HTERT RPE-1 (cell line): ENCODE results near the gene GREB1.

Experiments
- in situ Hi-C: fragments of 300-500 bp; cut with MboI; formaldehyde crosslinking; loops from 4 replicates; pipeline ENCODE4 v1.14.3; 2020; ENCODE audit warnings: low sequenced_read_pairs

GREB1 gene

DNA sequence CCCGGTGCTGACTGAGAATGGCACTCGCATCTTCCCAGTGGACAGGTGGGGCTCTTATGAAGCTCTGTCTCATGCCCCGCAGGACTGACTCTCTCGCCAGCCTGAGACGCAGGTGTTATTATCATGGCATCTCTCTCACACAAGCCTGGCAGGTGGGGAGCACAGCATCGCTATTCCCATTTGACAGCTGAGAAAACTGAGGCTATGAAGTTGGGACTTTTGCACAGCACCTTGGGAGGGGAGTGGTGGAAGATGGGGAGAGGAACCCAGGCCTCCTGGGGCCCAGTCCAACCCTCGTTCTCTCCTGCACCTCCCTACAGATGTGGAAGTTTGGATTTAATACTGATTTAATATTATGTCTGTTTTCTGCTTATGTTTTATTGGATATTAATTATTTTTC lies 145.2 kb downstream of the GREB1 start:
- in situ Hi-C loops = no loop called here

DNA sequence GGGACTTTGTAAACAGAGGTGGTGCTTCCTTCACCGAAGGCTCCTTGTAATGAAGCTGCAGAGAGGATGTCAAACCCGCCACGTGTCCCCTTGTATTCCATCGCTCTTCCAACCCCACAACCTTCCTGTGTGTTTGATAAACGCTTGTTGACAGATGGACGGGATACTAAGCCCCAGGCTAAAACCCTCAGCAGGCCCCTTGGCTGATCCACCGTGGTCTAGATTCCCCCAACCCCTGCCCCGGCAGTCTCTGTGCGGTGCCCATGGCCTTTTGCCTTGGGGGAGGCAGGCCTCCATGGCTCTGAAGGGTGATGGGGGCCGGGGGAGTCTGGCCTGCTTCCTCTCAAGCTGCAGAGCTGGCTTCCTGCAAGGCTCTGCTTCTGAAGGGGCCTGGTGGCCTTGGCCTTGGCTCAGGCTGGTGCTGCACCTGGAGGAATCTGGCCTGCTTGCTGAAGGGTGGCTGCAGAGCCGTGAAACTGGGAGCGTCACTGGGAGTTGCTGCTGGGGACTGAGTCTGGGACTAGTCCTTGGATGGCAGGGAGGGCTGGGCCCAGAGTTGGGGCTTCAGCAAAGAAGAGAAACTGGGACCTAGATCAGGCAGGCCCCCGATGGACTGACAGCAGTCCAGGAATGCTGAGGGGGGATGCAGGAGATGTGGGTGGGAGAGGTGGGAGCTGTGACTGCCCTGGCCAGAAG lies 145.8 kb downstream of the GREB1 start:
- in situ Hi-C loops = no loop called here

DNA sequence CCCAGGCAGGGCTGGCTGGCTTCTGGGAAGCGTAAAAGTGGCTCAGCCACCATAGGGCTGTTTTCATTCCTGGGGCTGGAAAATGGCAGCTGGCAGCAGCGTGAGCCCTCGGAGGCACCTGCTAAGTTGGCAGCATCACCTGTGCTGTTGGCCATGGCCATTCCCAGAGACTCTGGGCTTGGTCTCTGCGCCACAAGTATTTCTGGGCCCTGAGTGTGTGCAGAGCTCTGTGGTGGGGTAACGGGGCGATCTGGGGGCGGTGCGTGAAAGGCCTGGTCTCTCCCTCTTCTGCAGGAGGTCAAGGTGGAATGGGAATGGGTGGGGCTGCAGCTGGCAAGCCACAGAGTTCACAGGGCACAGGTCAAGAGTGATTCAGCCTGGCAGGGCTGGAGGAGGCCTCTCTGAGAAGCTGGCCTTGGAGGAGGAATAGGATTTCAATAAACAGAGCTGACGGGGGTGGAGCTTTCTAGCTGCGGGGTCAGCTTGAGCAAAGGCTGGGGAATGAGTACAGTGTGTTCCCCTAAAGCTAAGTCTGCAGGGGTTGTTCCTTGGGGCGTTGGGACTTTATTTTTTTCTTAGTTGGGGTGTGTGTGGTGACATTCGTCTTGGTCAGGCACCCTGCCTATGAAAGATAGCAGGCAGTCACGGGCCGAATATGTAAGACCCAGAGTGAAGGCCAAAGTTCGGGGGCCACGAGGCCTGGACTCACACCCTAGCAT lies 146.5 kb downstream of the GREB1 start:
- in situ Hi-C loops = no loop called here

DNA sequence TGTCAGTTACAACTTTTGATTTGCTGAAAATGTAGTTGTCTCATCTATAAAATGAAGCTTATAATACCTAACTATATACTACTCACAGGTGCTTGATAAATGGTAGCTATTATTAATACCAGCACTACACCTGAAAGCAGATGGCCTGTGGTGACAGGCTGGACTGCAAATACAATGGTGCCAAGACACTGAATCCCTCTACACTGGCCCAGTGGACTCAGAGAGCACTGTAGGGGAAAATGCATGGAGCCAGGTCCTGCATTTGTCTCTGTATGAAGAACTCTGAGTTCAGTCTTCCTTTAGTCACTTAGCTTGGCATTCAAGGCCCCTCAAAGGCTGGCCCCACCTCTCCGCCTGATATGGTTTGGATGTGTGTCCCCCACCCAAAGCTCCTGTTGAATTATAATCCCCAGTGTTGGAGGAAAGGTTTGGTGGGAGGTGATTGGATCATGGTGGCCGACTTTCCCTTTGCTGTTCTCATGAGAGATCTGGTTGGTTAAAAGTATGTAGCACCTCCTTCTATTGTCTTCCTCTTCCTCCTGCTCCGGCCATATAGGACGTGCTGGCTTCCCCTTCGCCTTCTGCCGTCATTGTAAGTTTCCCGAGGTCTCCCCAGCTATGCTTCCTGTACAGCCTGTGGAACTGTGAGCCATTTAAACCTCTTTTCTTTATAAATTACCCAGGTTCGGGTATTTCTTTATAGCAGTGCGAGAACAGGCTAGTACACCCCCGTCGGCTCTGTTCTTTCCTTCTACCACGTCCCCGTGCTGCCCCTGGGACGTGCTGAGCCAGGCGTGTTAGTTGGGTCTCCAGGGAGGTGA lies 147.3 kb downstream of the GREB1 start:
- in situ Hi-C loops = no loop called here

DNA sequence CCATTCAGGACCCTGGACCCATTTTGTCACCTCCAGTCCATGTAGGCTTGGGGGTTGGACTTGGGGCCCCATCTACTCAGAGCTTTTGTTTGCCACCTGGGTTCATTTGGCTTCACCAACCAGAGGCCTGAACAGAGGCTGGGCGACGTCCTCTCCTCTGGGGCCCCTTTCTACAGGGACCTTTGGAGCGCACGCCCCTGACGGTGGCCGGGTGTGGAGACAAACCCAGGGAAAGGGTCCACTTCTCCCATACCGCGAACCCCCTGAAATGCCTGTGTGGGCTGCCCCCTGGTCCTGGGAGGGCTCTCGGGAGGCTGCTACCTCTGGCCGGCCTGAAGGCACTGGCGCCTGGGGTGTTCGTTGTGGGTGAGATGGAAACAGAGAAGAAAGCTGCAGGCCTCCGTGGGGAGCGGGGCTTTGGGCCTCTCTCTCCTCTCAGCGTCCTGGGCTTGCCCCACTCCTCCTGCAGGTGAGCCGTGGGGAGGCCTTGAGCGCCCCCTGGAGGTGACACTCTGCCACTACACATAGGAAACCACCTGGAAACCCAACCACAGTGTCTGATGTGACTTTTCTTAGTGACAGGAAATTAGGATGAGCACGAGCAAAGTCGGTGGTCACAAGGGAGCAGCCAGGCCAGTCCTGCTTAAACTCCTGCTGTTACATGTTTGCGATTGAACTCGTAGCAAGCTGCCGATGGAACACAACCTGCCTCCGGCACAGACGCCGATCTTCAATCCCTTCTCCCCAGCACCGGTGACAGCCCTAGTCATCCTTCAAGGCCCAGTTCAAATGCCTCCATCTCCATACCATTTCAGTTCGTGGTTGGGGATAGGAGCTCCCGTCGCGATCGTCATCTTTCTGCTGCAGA lies 148.1 kb downstream of the GREB1 start:
- in situ Hi-C loops = no loop called here

DNA sequence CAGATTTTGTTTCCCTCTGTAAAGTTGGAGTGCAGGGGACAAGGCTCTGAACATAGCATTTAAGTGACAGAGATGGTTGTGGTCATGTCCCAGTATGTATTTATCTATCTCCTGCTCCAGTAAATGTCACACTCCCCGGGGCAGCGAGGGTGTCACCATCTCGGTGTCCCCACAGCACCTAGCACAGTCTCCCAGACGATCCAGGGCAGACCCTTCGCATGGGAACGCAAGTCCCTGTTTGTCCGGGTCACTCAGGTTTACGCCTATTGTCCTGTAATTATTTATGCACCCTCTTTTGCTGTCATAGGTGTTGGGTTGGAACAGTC lies 148.7 kb downstream of the GREB1 start:
- in situ Hi-C loops = no loop called here

DNA sequence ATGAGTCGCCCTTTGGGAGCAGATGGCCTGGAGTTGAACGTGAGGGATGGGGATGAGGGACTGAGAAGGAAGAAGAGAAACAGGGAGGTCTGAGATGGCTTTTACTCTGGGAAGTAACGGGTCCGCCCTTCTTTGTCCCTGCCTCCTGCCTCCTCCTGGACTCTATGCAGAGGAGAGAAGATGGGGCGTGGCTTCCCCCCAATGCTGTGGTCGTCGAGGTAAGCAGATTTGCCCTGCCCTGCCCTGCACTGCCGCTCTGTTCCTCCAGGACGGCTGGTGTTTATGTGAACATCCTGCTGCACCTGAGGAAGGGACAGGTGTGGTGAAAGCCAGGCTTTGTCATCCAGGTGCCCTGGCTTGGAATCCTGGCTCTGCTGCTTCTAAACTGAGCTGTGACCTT lies 149.6 kb downstream of the GREB1 start:
- in situ Hi-C loops = no loop called here

DNA sequence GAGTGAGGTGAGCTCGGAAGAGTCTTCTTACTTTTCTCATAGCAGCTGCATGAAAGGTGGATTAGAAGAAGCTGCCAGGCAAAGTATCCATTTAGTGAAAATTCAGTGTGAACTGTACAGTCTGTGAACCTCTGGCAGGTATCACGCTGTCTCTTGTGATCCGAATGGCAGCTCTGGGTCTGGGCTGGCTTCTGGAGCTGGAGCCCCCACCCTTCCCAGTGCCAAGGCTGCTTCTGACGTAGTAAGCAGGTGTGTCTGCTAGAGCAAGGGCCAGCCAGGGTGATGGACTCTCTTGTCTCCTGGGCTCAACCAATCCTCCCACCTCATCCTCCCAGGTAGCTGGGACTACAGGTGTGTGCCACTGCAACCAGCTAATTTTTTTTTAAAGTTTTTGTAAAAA lies 150.1 kb downstream of the GREB1 start:
- in situ Hi-C loops = no loop called here

DNA sequence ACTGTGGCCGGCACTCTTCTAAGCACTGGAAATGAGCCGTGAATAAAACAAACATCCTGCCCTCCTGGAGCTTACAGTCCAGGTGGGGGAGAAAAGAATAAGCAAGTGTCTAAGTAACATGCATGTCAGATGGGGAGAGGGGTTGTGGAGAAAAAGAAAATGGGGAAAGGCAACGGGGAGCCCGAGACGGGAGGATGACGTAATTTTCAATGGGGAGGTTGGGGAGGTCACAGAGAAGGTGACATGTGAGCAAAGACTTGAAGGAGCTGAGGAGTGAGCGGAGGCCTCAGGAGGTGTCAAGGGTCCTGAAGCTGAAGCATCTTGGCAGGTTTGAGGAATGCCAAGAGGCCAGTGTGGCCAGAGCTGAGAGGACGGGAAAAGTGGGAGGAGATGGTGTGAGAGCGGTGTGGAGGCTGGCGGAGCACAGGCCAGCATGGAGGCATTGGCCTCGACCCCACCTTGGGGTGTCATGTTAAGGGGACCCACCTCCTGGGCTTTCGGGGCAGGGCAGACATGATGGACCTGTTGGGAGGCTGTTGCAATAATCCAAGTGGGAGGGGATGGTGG lies 151.1 kb downstream of the GREB1 start:
- in situ Hi-C loops = no loop called here

DNA sequence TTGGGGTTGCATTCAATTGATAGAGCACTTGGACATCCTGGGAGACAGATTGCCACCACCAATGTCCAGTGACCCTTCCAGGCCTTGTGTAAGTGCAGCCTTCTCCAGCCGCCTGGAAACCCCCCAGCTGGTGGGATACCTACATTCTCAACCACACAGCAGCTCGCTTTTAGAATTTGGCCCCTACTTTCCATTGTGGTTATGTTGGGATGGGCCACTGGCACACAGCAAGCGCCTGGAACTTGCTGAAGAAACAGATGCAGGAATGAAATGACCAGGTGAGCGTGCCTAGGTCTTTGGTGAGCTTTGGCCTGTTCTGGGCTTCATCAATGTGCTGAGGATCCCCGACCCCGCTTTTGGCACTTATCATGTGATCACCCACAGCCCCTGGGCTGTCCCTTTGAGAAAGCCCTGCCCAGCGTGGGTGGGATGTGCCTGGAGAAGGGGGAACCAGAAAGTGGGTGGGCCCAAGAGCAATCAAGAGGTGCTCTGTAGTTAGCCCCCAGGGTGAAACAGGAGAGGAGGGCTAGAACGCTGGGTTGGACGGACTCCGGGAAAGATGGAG lies 152.1 kb downstream of the GREB1 start:
- in situ Hi-C loops = no loop called here

DNA sequence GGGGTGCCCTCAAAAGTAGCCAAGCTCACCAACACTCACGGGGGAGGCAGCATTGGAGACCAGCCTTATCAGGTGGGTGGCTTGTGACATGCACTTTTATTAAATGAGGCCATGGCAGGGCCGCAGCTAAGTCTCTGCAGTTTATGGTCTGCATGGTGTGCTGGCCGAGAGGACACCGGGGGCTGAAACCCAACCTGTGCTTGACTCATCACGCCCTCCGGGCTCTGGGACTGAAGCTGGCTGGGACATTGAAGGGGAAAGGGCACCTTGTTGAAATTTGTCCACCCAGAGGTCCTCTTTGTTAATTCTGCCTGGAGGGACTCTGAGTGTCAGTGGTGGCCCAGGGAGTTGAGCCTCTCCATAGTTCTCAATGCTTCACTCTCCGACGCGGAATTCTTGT lies 153.9 kb downstream of the GREB1 start:
- in situ Hi-C loops = no loop called here

DNA sequence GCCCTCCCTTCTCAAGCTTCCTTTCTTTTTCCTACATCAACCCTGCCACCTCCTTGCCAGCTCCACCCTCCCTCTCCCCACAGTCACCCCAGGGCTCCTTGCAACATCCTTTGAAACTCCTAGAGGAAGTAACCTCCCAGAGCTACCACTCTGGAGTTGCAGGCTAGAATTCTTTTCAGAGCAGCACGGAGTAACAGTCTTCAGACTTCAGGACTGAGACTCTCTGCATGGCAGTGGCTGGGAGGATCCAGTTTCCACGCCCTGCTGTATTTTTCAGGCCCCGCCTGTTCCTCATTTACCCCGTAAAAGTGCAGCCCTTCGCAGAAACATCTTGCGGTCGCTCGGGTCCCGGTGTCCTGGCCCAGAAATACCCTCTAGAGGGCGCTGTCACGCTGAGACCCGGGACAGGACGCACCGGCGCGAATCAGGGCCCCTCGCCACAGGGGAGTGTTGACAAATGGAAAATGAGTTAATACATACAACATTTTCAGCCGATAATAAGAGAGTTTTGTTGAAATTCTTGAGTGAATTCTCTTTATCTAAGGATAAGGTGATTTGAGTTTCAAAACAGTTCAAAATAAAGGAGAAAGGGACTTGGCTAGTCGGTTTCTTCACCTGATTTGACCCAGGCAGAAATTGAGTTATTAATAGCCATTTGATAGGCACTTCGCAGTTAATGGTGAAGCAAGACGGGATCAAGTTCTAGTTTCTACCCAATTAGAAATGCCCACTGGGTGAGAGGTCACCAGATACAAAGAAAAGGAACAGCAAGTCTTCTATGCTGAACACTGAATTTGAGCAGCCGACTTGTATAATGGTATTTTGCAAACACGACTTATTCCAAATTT lies 154.6 kb downstream of the GREB1 start:
- in situ Hi-C loops = no loop called here

DNA sequence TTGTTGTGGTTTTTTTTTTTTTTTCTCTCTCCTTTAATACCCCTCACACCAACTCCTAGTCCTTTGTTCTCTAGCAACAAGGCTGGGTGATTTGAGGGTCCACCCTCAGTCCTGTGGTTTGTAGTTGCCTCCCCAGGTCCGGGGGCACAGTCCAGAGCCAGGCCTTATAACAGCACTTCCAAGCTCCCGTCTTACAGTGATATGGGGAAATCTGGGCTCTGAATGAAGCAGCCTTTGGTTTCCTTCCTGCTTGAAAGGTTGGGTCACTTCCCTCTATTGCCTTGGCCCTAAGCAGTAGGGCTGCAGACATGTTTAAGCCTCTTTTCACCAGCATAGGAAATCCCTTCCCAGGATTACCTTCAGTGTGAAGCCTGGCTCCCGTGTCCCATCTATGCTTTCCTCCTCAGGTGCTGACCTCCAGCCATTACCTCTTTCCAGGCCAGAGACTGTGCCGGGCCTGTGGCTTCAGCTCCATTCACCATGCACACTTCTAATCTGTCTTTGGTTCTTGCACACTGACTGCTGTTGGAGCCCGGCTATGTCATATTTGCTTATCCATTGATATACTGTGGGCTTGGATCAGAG lies 157.3 kb downstream of the GREB1 start:
- in situ Hi-C loops = no loop called here
